K562 (cell line): ENCODE results near the gene FGGY. TPM values are rescaled to one million over a fixed set of nuclear protein-coding genes. Genes with fewer than 3 reads are reported as not detected.

Experiments used
- ATAC-seq: fragments of 200-7000 bp; cut with Tn5 transposase; 3 replicates; pipeline ENCODE4 v1.9.1; 2020; ENCODE audit warnings: moderate library complexity
- BruUV-seq: library from RNA; stranded (reverse); fragments of 400-500 nt; replicated peaks from 2 replicates; lab custom pipeline; 2021; lab: Mats Ljungman, UMichigan
- CTCF ChIA-PET: fragments of 300-600 bp; formaldehyde crosslinking; extraction: SDS; loops from one replicate; lab custom pipeline; 2021; ENCODE audit warnings: low intra/inter-chr PET ratio; lab: Yijun Ruan, JAX
- POLR2A ChIA-PET: fragments of 300-600, 350-650 bp; sonication (Branson Sonifier 250); formaldehyde crosslinking; extraction: SDS; loops from one replicate; lab custom pipeline; 2021; ENCODE audit warnings: antibody characterized with exemption, inconsistent platforms; lab: Yijun Ruan, JAX
- DNase-seq, 4 experiments: peaks; one replicate each; pipeline versions ENCODE4 v3.0.0 to v3.0.0-alpha.2; 2011 to 2018; ENCODE audit warnings: low spot score in 3 of 4, mixed read lengths in 3 of 4; ENCODE audit errors: extremely low read depth in 1 of 4
- FAIRE-seq: peaks from 2 replicates; lab custom pipeline; 2011; peaks lifted over from hg19 to GRCh38; lab: Jason Lieb, UNC
- H2AFZ ChIP-seq: 2 replicates; pipeline ENCODE4 v1.6.0; 2011; ENCODE audit warnings: low read depth, low read length, control low read depth, inconsistent platforms
- H3K27ac ChIP-seq: fragments of 200-600 bp; 3 replicates; pipeline ENCODE4 v1.8.0; 2011; ENCODE audit warnings: low read depth, mild to moderate bottlenecking, control low read depth, inconsistent platforms, low read length, moderate library complexity, mixed read lengths; ENCODE audit errors: extremely low read depth
- H3K27me3 ChIP-seq, 2 experiments: fragments of 300-600 bp in 1 of 2; 2 replicates in 1 of 2; 3 replicates in 1 of 2; pipeline versions ENCODE4 v1.6.0 to v1.8.0; 2011; ENCODE audit warnings: inconsistent platforms in 2 of 2, low read length in 2 of 2, mild to moderate bottlenecking in 1 of 2, mixed read lengths in 1 of 2, moderate library complexity in 1 of 2; ENCODE audit not compliant: control insufficient read depth in 2 of 2, insufficient read depth in 2 of 2
- H3K36me3 ChIP-seq: fragments of 300-600 bp; 3 replicates; pipeline ENCODE4 v1.8.0; 2011; ENCODE audit warnings: mild to moderate bottlenecking, low read length, inconsistent platforms; ENCODE audit not compliant: control insufficient read depth, insufficient read depth
- H3K4me1 ChIP-seq, 2 experiments: fragments of 200-600 bp in 1 of 2; replicated peaks in 1 of 2; 2 replicates in 1 of 2; 3 replicates in 1 of 2; pipeline versions ENCODE4 v1.5.1 to v1.8.0; 2011; ENCODE audit warnings: inconsistent platforms in 2 of 2, low read length in 2 of 2, mild to moderate bottlenecking in 1 of 2, mixed read lengths in 1 of 2, moderate library complexity in 1 of 2; ENCODE audit not compliant: control insufficient read depth in 2 of 2, insufficient read depth in 2 of 2
- H3K4me2 ChIP-seq: 2 replicates; pipeline ENCODE4 v1.6.1; 2011; ENCODE audit warnings: low read length, control low read depth, inconsistent platforms, mixed read lengths; ENCODE audit not compliant: insufficient read depth
- H3K4me3 ChIP-seq: fragments of 200-600 bp; sonication (generic), shearing (Covaris generic); 2 replicates; pipeline ENCODE4 v1.5.1; 2016; ENCODE audit warnings: control low read depth, inconsistent platforms
- H3K79me2 ChIP-seq: fragments of 200-600 bp; 3 replicates; pipeline ENCODE4 v1.8.0; 2011; ENCODE audit warnings: low read length, inconsistent platforms; ENCODE audit not compliant: control insufficient read depth, insufficient read depth
- H3K9ac ChIP-seq, 2 experiments: 2 replicates each; pipeline versions ENCODE4 v1.6.0 to v1.6.1; 2011; ENCODE audit warnings: low read depth in 2 of 2, low read length in 2 of 2, control low read depth in 1 of 2, inconsistent platforms in 1 of 2, mild to moderate bottlenecking in 1 of 2, mixed read lengths in 1 of 2; ENCODE audit not compliant: insufficient read depth in 1 of 2
- H3K9me1 ChIP-seq: one replicate; pipeline ENCODE4 v1.6.0; 2011; ENCODE audit warnings: inconsistent platforms, mild to moderate bottlenecking, low read length, moderate library complexity; ENCODE audit not compliant: control insufficient read depth, insufficient read depth
- H3K9me3 ChIP-seq: replicated peaks from 2 replicates; pipeline ENCODE4 v1.5.1; 2011; ENCODE audit warnings: low read depth, low read length, inconsistent platforms; ENCODE audit not compliant: control insufficient read depth, insufficient read depth
- H4K20me1 ChIP-seq: replicated peaks from 2 replicates; pipeline ENCODE4 v1.6.1; 2011; ENCODE audit warnings: low read length, inconsistent platforms, mixed read lengths; ENCODE audit not compliant: control insufficient read depth, insufficient read depth
- EP400 ChIP-seq: fragments of 450-650 bp; IDR thresholded peaks from 2 replicates; pipeline ENCODE4 v1.6.1; 2017; ENCODE audit warnings: antibody characterized with exemption, mild to moderate bottlenecking, moderate library complexity
- HDAC3 ChIP-seq: fragments of 450-650 bp; IDR thresholded peaks from 2 replicates; pipeline ENCODE4 v1.6.1; 2018; ENCODE audit warnings: borderline replicate concordance, mild to moderate bottlenecking, moderate library complexity; ENCODE audit not compliant: partially characterized antibody
- HOMEZ ChIP-seq: fragments of 250-450 bp; sonication (Bioruptor Pico); IDR thresholded peaks from 2 replicates; pipeline ENCODE4 v1.4.0; 2020; ENCODE audit warnings: mild to moderate bottlenecking, moderate library complexity
- KAT8 ChIP-seq: fragments of 450-650 bp; IDR thresholded peaks from 2 replicates; pipeline ENCODE4 v1.6.1; 2016; ENCODE audit warnings: low read depth, mild to moderate bottlenecking
- KLF1 ChIP-seq: fragments of 450-650 bp; IDR thresholded peaks from 2 replicates; pipeline ENCODE4 v1.6.1; 2016; ENCODE audit warnings: missing genetic modification characterization, missing compliant biosample characterization
- SNAPC5 ChIP-seq: fragments of 250-450 bp; sonication (Bioruptor Pico); IDR thresholded peaks from 2 replicates; pipeline ENCODE4 v1.8.0; 2021; ENCODE audit warnings: moderate library complexity, mild to moderate bottlenecking, inconsistent platforms
- SRSF1 ChIP-seq: fragments of 200-400 bp; formaldehyde crosslinking; IDR thresholded peaks from 2 replicates; pipeline ENCODE4 v1.6.1; 2017; ENCODE audit warnings: mild to moderate bottlenecking, low read depth, low read length, moderate library complexity
- TOE1 ChIP-seq, 2 experiments: fragments of 450-650 bp in 1 of 2; sonication (generic) in 1 of 2; formaldehyde crosslinking in 1 of 2; IDR thresholded peaks; 2 replicates each; pipeline versions ENCODE4 v1.7.1 to v1.8.0; 2016 to 2022; ENCODE audit warnings: borderline replicate concordance in 2 of 2, mild to moderate bottlenecking in 2 of 2, antibody characterized with exemption in 1 of 2, inconsistent platforms in 1 of 2, low read depth in 1 of 2, missing genetic modification reagents in 1 of 2, moderate library complexity in 1 of 2
- ZNF121 ChIP-seq: sonication (generic); formaldehyde crosslinking; conservative IDR thresholded peaks from 2 replicates; pipeline ENCODE4 v1.8.0; 2022; ENCODE audit warnings: missing genetic modification reagents
- ZNF449 ChIP-seq: fragments of 250-450 bp; sonication (Bioruptor Pico); IDR thresholded peaks from 2 replicates; pipeline ENCODE4 v1.8.0; 2022; ENCODE audit warnings: moderate library complexity, mild to moderate bottlenecking, inconsistent platforms
- ZSCAN29 ChIP-seq: fragments of 450-650 bp; IDR thresholded peaks from 2 replicates; pipeline ENCODE4 v1.6.1; 2017
- WGBS: fragments of 100-300 bp; shearing (Covaris generic); methylation state at CpG from one replicate; pipeline ENCODE4 v1.1.6; 2016; ENCODE audit warnings: low coverage, mixed read lengths; ENCODE audit not compliant: insufficient coverage; ENCODE audit errors: missing lambda C conversion rate; 5-methylcytosine and 5-hydroxymethylcytosine counted together
- in situ Hi-C: fragments of 300-500 bp; cut with MboI; formaldehyde crosslinking; loops from 4 replicates; pipeline ENCODE4 v1.15.0; 2018; ENCODE audit warnings: inconsistent platforms, mixed read lengths
- intact Hi-C: fragments of 100-400 bp; cut with micrococcal nuclease; formaldehyde crosslinking; loops from 2 replicates; pipeline ENCODE4 v1.14.2; 2022
- polyA plus RNA-seq, 8 experiments: library from polyadenylated mRNA; depleted of rRNA in 4 of 8; stranded (reverse) in 5 of 8; unstranded in 3 of 8; fragments of >200 nt; fragmentation: Nextera tagmentation in 2 of 8; fragmentation: Illumina TruSeq in 1 of 8; extraction: Ambion mirVana in 2 of 8; extraction: Trizol in 1 of 8; gene quantifications; 2 replicates each; pipeline versions ENCODE4 v1.2.1 to v1.2.3, GENCODE V29; 2011 to 2014; ENCODE audit warnings: inconsistent platforms in 1 of 8, missing spikeins in 1 of 8
- total RNA-seq, 7 experiments: library from RNA; depleted of rRNA in 6 of 7; stranded (reverse); fragments of >200 nt in 6 of 7; fragmentation: Illumina TruSeq in 2 of 7; extraction: Trizol in 2 of 7; gene quantifications; 2 replicates each; pipeline versions ENCODE4 v1.2.1 to v1.2.3, GENCODE V29; 2011 to 2021; ENCODE audit warnings: low replicate concordance in 1 of 7

FGGY gene
- total and polyA plus RNA-seq, 9 of the 15 experiments (the other 6 are each of a cell fraction or from before 2014, with no cell fraction given) = 9.7 to 19.2 (median 12.6) TPM

GRCh38 chr1:59675936-59676335, 379.0 kb downstream of the FGGY start:
- TF ChIP-seq KLF1 (tag) (no peak), HDAC3 (no peak), EP400 (no peak), ZSCAN29 (no peak), KAT8 (no peak), ZNF449 (CRISPR knock-in tag) (no peak), SRSF1 (no peak), HOMEZ (CRISPR knock-in tag) (no peak), SNAPC5 (CRISPR knock-in tag) (no peak), ZNF121 (CRISPR knock-in tag) (no peak), TOE1 (IDR thresholded peaks at IDR 0.05; ENCODE audit: borderline replicate concordance) (no peak), TOE1 (CRISPR knock-in tag; IDR thresholded peaks at IDR 0.05; ENCODE audit: borderline replicate concordance, low read depth) (no peak)
- no peak for FAIRE-seq
- intact Hi-C loops = no loop called here
- no peaks in the 10 kb centered on the region for H3K9me3 ChIP-seq
- DNase-seq = no peak
- H3K27me3 ChIP-seq = peaks cover 6% of the 10 kb centered on the region in 2 experiments; a peak in 4 of 5 replicates
- in situ Hi-C loops = no loop called here
- no peaks in the 10 kb centered on the region for H3K36me3 ChIP-seq
- WGBS = 4% methylated on average over 2 of the region's 2 CpGs
- ChIA-PET CTCF (no interaction called here), POLR2A (no interaction called here)
- no peak for ATAC-seq
- no peak overlapping the region for H3K4me2 ChIP-seq
- H3K9me1 ChIP-seq = no peaks in the 10 kb centered on the region
- no peaks in the 10 kb centered on the region for H3K79me2 ChIP-seq
- no peak overlapping the region for H3K9ac ChIP-seq
- H4K20me1 ChIP-seq = no peaks in the 10 kb centered on the region
- H3K4me3 ChIP-seq = no peak overlapping the region
- no TSS peak for BruUV-seq
- no peak overlapping the region for H3K27ac ChIP-seq
- H2AFZ ChIP-seq = no peak overlapping the region
- no peaks in the 10 kb centered on the region for H3K4me1 ChIP-seq
